OCI-LY7 (cell line): ENCODE results near the gene CTAG1A. TPM values are rescaled to one million over a fixed set of nuclear protein-coding genes. Genes with fewer than 3 reads are reported as not detected.

ENCODE experiments used
- BruUV-seq: library from RNA; stranded (reverse); fragments of 400-500 nt; replicated peaks from 2 replicates; lab custom pipeline; 2021; lab: Mats Ljungman, UMichigan
- CTCF ChIA-PET: fragments of 300-600 bp; sonication (Branson Sonifier 250); formaldehyde crosslinking; loops from one replicate; lab custom pipeline; 2022; ENCODE audit warnings: antibody characterized with exemption; ENCODE audit not compliant: unreplicated experiment; lab: Charles Lee
- POLR2A ChIA-PET: fragments of 300-600 bp; sonication (Branson Sonifier 250); formaldehyde crosslinking; loops from one replicate; lab custom pipeline; 2022; ENCODE audit warnings: antibody characterized with exemption; lab: Charles Lee
- DNase-seq: peaks from one replicate; pipeline ENCODE4 v3.0.0-alpha.2; 2015; ENCODE audit warnings: low spot score
- H2AFZ ChIP-seq: fragments of 200-600 bp; sonication (generic), shearing (Covaris generic); 2 replicates; pipeline ENCODE4 v1.6.1; 2014; ENCODE audit warnings: mild to moderate bottlenecking, antibody characterized with exemption, low read length, moderate library complexity
- H3K27ac ChIP-seq: fragments of 200-600 bp; sonication (generic); 2 replicates; pipeline ENCODE4 v1.5.1; 2014; ENCODE audit warnings: mixed run types, low read depth, mild to moderate bottlenecking, moderate library complexity, low read length, inconsistent platforms; ENCODE audit not compliant: poor library complexity, severe bottlenecking
- H3K36me3 ChIP-seq: fragments of 200-600 bp; sonication (generic); 2 replicates; pipeline ENCODE4 v1.6.1; 2014; ENCODE audit warnings: mild to moderate bottlenecking, antibody characterized with exemption, low read length, moderate library complexity, mixed read lengths; ENCODE audit not compliant: insufficient read depth
- H3K4me1 ChIP-seq: fragments of 200-600 bp; sonication (generic); 2 replicates; pipeline ENCODE4 v1.5.1; 2014; ENCODE audit warnings: mild to moderate bottlenecking, low read length; ENCODE audit not compliant: insufficient read depth, poor library complexity, severe bottlenecking
- H3K4me2 ChIP-seq: fragments of 200-600 bp; sonication (generic); 2 replicates; pipeline ENCODE4 v1.6.1; 2014; ENCODE audit warnings: mild to moderate bottlenecking, low read length
- H3K4me3 ChIP-seq: fragments of 200-600 bp; sonication (generic); 2 replicates; pipeline ENCODE4 v1.5.1; 2014; ENCODE audit warnings: mild to moderate bottlenecking, low read depth, low read length; ENCODE audit not compliant: poor library complexity, severe bottlenecking
- H3K79me2 ChIP-seq: fragments of 200-600 bp; sonication (generic); 2 replicates; pipeline ENCODE4 v1.6.1; 2016; ENCODE audit warnings: low read depth, mild to moderate bottlenecking, low read length, moderate library complexity, mixed read lengths; ENCODE audit not compliant: insufficient read depth
- H3K9me2 ChIP-seq: fragments of 200-600 bp; sonication (generic); 2 replicates; pipeline ENCODE4 v1.6.1; 2016; ENCODE audit warnings: mild to moderate bottlenecking, low read length, mixed read lengths; ENCODE audit not compliant: insufficient read depth
- H3K9me3 ChIP-seq: fragments of 200-600 bp; sonication (generic); 2 replicates; pipeline ENCODE4 v1.6.1; 2014; ENCODE audit warnings: mild to moderate bottlenecking, mixed run types, low read length, mixed read lengths
- H4K20me1 ChIP-seq: fragments of 200-600 bp; sonication (generic); 2 replicates; pipeline ENCODE4 v1.6.1; 2014; ENCODE audit warnings: mild to moderate bottlenecking, antibody characterized with exemption, low read length, moderate library complexity, mixed read lengths; ENCODE audit not compliant: insufficient read depth
- EZH2phosphoT487 ChIP-seq: fragments of 200-600 bp; sonication (generic); IDR thresholded peaks from 2 replicates; pipeline ENCODE4 v1.6.1; 2018; ENCODE audit warnings: low read depth, borderline replicate concordance, mild to moderate bottlenecking, mixed run types, antibody characterized with exemption, low read length, moderate library complexity, mixed read lengths
- intact Hi-C: fragments of 100-400 bp; cut with micrococcal nuclease; formaldehyde crosslinking; loops from one replicate; pipeline ENCODE4 v1.10.0; 2022; ENCODE audit not compliant: unreplicated experiment
- total RNA-seq, 2 experiments: library from RNA; depleted of rRNA in 1 of 2; stranded (reverse); fragments of >200 nt in 1 of 2; shearing (Covaris generic) in 1 of 2; gene quantifications; 2 replicates each; pipeline ENCODE4 v1.2.3, GENCODE V29; 2014 to 2022
- TF ChIP-seq, protein P1 (sequence below): fragments of 200-600 bp; sonication (generic); conservative IDR thresholded peaks from 2 replicates; pipeline ENCODE4 v1.5.1; 2014; ENCODE audit warnings: mild to moderate bottlenecking, antibody characterized with exemption, low read length, moderate library complexity, mixed read lengths

The CTAG1A gene
- total RNA-seq, 2 experiments from 2014 or later, result not detected

DNA sequence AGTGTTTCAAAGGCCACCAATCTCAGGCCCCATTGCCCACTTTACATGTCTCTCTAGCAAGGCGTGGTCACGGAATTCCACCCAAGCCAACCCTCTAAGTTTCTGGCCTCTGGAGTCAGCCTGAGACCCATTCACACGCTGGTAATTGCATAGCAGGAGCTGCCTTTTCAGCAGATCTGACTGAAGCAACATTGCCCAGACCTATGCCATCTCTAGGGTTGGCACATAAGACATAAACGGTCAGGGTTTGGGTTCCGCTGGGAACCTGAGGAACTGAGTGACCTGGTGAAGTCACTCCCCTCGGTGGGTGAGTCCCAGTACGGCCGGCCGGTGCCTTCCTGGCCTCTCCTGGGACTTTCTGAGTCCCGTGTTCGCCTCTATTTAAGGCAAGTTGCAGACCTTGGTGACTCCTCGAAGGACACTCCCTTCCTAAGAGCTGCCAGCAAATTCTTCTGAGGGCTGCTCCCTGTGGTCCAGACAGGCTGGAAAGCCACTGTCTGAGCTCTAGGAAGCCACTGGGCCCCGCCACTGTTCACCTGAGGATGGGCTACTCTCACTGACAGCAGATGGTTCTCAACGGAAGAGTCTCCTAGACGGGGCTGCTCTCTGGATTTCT is 15.9 kb downstream of the CTAG1A start:
- intact Hi-C loops, result no loop called here
- no peak overlapping the region for H3K27ac ChIP-seq
- H3K9me2 ChIP-seq, result no peaks in the 10 kb centered on the region
- no peak overlapping the region for H3K4me2 ChIP-seq
- H4K20me1 ChIP-seq, result no peaks in the 10 kb centered on the region
- H3K4me1 ChIP-seq, result no peaks in the 10 kb centered on the region
- no peak overlapping the region for H3K4me3 ChIP-seq
- no peaks in the 10 kb centered on the region for H3K36me3 ChIP-seq
- DNase-seq, result no peak
- H3K79me2 ChIP-seq, result no peaks in the 10 kb centered on the region
- ChIA-PET POLR2A (no interaction called here), CTCF (no interaction called here)
- no peak overlapping the region for H2AFZ ChIP-seq
- TF ChIP-seq EZH2phosphoT487, result no peak
- TF ChIP-seq, protein P1, sequence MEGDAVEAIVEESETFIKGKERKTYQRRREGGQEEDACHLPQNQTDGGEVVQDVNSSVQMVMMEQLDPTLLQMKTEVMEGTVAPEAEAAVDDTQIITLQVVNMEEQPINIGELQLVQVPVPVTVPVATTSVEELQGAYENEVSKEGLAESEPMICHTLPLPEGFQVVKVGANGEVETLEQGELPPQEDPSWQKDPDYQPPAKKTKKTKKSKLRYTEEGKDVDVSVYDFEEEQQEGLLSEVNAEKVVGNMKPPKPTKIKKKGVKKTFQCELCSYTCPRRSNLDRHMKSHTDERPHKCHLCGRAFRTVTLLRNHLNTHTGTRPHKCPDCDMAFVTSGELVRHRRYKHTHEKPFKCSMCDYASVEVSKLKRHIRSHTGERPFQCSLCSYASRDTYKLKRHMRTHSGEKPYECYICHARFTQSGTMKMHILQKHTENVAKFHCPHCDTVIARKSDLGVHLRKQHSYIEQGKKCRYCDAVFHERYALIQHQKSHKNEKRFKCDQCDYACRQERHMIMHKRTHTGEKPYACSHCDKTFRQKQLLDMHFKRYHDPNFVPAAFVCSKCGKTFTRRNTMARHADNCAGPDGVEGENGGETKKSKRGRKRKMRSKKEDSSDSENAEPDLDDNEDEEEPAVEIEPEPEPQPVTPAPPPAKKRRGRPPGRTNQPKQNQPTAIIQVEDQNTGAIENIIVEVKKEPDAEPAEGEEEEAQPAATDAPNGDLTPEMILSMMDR, result no peak
- no TSS peak for BruUV-seq
- H3K9me3 ChIP-seq, result no peaks in the 10 kb centered on the region

DNA sequence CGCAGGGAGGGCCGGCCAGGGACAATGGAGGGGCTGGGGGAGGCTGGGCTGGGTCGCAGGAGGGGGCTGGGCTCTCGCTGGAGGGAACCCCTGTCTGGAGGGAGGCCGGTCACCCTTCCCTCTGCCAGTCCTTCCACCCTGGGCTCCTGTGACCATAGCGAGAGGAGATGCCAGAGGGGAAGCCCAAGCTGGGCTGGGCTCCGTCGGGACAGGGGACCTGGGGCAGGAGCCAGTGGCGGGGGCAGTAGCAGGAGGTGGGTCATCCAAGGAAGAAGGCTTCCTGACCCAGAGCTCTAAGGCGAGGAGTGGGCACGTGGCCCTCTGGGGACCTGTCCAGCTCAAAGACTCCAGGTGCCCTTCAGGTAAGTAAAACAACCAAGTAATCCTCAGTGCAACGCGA is 17.3 kb downstream of the CTAG1A start:
- BruUV-seq, result no TSS peak
- CTCF ChIA-PET, result no interaction called here

More for the DNA sequence above, 17.3 kb downstream of the CTAG1A start:
- H3K36me3 ChIP-seq, result no peaks in the 10 kb centered on the region
- DNase-seq, result no peak
- no peaks in the 10 kb centered on the region for H3K9me3 ChIP-seq
- H3K4me2 ChIP-seq, result no peak overlapping the region
- no peaks in the 10 kb centered on the region for H4K20me1 ChIP-seq
- no peak overlapping the region for H3K27ac ChIP-seq
- POLR2A ChIA-PET, result no interaction called here
- intact Hi-C loops, result no loop called here
- H3K9me2 ChIP-seq, result no peaks in the 10 kb centered on the region
- no peaks in the 10 kb centered on the region for H3K79me2 ChIP-seq
- no peak overlapping the region for H3K4me3 ChIP-seq
- TF ChIP-seq, protein P1, result no peak
- TF ChIP-seq EZH2phosphoT487, result no peak
- H3K4me1 ChIP-seq, result no peaks in the 10 kb centered on the region
- no peak overlapping the region for H2AFZ ChIP-seq
